22Rv1 (cell line): ENCODE measurements around the gene C1orf35.

ENCODE experiments used
- H3K27ac ChIP-seq: fragments of 450-650 bp; 2 replicates; pipeline ENCODE4 v1.5.1; 2017
- CTCF ChIP-seq: fragments of 450-650 bp; IDR thresholded peaks from 2 replicates; pipeline ENCODE4 v1.5.1; 2017; ENCODE audit warnings: mild to moderate bottlenecking
- ZFX ChIP-seq: fragments of 450-650 bp; IDR thresholded peaks from 2 replicates; pipeline ENCODE4 v1.6.1; 2017; ENCODE audit warnings: antibody characterized with exemption, borderline replicate concordance

C1orf35 gene

GRCh38 chr1:228096416-228097332 lies 6.5 kb downstream of the C1orf35 start:
- H3K27ac ChIP-seq: no peak overlapping the region
- no peak for TF ChIP-seq ZFX
- no peak for TF ChIP-seq CTCF

GRCh38 chr1:228095938-228096337 lies 7.2 kb downstream of the C1orf35 start:
- no peak overlapping the region for H3K27ac ChIP-seq
- no peak for TF ChIP-seq ZFX
- TF ChIP-seq CTCF: no peak

- no peak overlapping the region for H3K27ac ChIP-seq
- TF ChIP-seq CTCF (no peak), ZFX (no peak)
Measured at GRCh38 chr1:228095161-228095560, 8.0 kb downstream of the C1orf35 start.

- no peak overlapping the region for H3K27ac ChIP-seq
- TF ChIP-seq CTCF (no peak), ZFX (no peak)
Measured at GRCh38 chr1:228094432-228095016, 8.6 kb downstream of the C1orf35 start.

GRCh38 chr1:228093050-228093906 lies 9.8 kb downstream of the C1orf35 start:
- TF ChIP-seq CTCF (no peak), ZFX (no peak)
- no peak overlapping the region for H3K27ac ChIP-seq

GRCh38 chr1:228092342-228093049 lies 10.6 kb downstream of the C1orf35 start:
- TF ChIP-seq ZFX (no peak), CTCF (no peak)

More at GRCh38 chr1:228092342-228093049, 10.6 kb downstream of the C1orf35 start:
- H3K27ac ChIP-seq: no peak overlapping the region
